Tibial nerve (tissue), 4 donors: ENCODE data around the gene OSBPL3. TPM values are rescaled to one million over a fixed set of nuclear protein-coding genes. Genes with fewer than 3 reads are reported as not detected.

Source experiments
- DNase-seq, 2 donors: peaks; one replicate each; pipeline ENCODE4 v3.0.0-alpha.2; 2019; ENCODE audit warnings: low spot score in 2 of 2
- H3K27ac ChIP-seq, 4 donors: fragments of 200-600 bp; sonication (generic) in 3 of 4; one replicate each; pipeline ENCODE4 v1.5.1; 2017 to 2019; ENCODE audit warnings: mild to moderate bottlenecking in 1 of 4
- H3K27me3 ChIP-seq, 2 donors: fragments of 200-600 bp; sonication (generic) in 1 of 2; one replicate each; pipeline versions ENCODE4 v1.5.1 to v1.6.0; 2017 to 2019
- H3K36me3 ChIP-seq, 3 donors: fragments of 200-600 bp; sonication (generic); one replicate each; pipeline ENCODE4 v1.5.1; 2018 to 2019
- H3K4me1 ChIP-seq, 4 donors: fragments of 200-600 bp; sonication (generic) in 3 of 4; one replicate each; pipeline ENCODE4 v1.5.1; 2017 to 2019
- H3K4me3 ChIP-seq, 4 donors: fragments of 200-600 bp; sonication (generic) in 3 of 4; one replicate each; pipeline ENCODE4 v1.5.1; 2017 to 2019; ENCODE audit warnings: mild to moderate bottlenecking in 1 of 4, moderate library complexity in 1 of 4
- H3K9me3 ChIP-seq, 4 donors: fragments of 200-600 bp; sonication (generic) in 3 of 4; one replicate each; pipeline ENCODE4 v1.5.1; 2017 to 2019
- CTCF ChIP-seq, 5 experiments: fragments of 200-600 bp in 3 of 5; fragments of 450-650 bp in 2 of 5; sonication (generic) in 3 of 5; IDR thresholded peaks; one replicate each; pipeline ENCODE4 v1.5.1; 2016 to 2019; ENCODE audit warnings: antibody characterized with exemption in 5 of 5, mild to moderate bottlenecking in 3 of 5, moderate library complexity in 2 of 5
- EP300 ChIP-seq, 2 donors: sonication (generic); formaldehyde crosslinking; IDR thresholded peaks; one replicate each; pipeline ENCODE4 v1.6.1; 2017; ENCODE audit warnings: antibody characterized with exemption in 2 of 2, mild to moderate bottlenecking in 1 of 2
- POLR2A ChIP-seq, 2 donors: fragments of 450-650 bp; IDR thresholded peaks; one replicate each; pipeline ENCODE4 v1.6.1; 2017; ENCODE audit warnings: antibody characterized with exemption in 2 of 2, mild to moderate bottlenecking in 2 of 2, moderate library complexity in 2 of 2
- WGBS, 2 donors: methylation state at CpG; one replicate each; pipeline ENCODE4 v1.1.5; 2018; 5-methylcytosine and 5-hydroxymethylcytosine counted together
- total RNA-seq, 4 donors: library from RNA; depleted of rRNA; stranded (reverse); fragments of >200 nt; gene quantifications; one replicate each; pipeline ENCODE4 v1.1.0, GENCODE V29; 2016

The OSBPL3 gene
- total RNA-seq, 4 donors from 2014 or later, result 1.6 to 7.3 (median 5.3) TPM

DNA sequence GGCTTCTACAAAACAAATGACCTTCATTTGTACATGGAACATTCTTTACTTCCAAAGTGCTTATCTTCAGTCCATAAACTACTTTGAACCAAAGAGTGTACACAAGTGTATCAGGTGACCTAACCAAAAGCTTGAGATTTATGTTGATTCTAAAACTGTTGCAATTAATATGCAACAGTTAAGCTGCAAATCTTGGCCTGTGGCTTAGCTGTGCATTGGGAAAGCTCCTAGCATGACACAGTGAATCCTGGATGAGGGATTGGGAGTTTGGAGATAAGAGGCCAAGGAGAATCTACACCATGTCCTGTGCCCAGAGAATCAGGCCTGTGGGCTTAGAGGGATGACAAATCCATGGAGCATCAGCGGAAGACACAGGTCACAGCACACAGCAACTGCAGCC lies 117.5 kb downstream of the OSBPL3 start:
- no peak overlapping the region for H3K27ac ChIP-seq
- no peaks in the 10 kb centered on the region for H3K9me3 ChIP-seq
- no peaks in the 10 kb centered on the region for H3K36me3 ChIP-seq
- 80 to 93% methylated on average over 1 of the region's 1 CpG for WGBS, 2 donors
- TF ChIP-seq CTCF (IDR thresholded peaks at IDR 0.05), result no peak
- no peak for TF ChIP-seq EP300 (IDR thresholded peaks at IDR 0.05)
- TF ChIP-seq POLR2A (IDR thresholded peaks at IDR 0.05), result no peak
- no peak overlapping the region for H3K4me3 ChIP-seq
- DNase-seq, result no peak
- H3K4me1 ChIP-seq, result no peaks in the 10 kb centered on the region
- H3K27me3 ChIP-seq, result no peaks in the 10 kb centered on the region

- TF ChIP-seq CTCF (IDR thresholded peaks at IDR 0.05) (no peak), POLR2A (IDR thresholded peaks at IDR 0.05) (no peak), EP300 (IDR thresholded peaks at IDR 0.05) (no peak)
- no peaks in the 10 kb centered on the region for H3K4me1 ChIP-seq
- no peaks in the 10 kb centered on the region for H3K36me3 ChIP-seq
- no peaks in the 10 kb centered on the region for H3K9me3 ChIP-seq
- no peaks in the 10 kb centered on the region for H3K27me3 ChIP-seq
- no peak overlapping the region for H3K27ac ChIP-seq
- no peak for DNase-seq
- no peak overlapping the region for H3K4me3 ChIP-seq
Measured at GRCh38 chr7:24861336-24861735, 118.6 kb downstream of the OSBPL3 start.

- TF ChIP-seq POLR2A (IDR thresholded peaks at IDR 0.05), result no peak
- no peak for TF ChIP-seq EP300 (IDR thresholded peaks at IDR 0.05)
- TF ChIP-seq CTCF (IDR thresholded peaks at IDR 0.05), result no peak
- no peak for DNase-seq
- WGBS, 2 donors, result 92 to 95% methylated on average over 2 of the region's 2 CpGs
- H3K4me1 ChIP-seq, result no peaks in the 10 kb centered on the region
- H3K27me3 ChIP-seq, result no peaks in the 10 kb centered on the region
- H3K9me3 ChIP-seq, result no peaks in the 10 kb centered on the region
- no peaks in the 10 kb centered on the region for H3K36me3 ChIP-seq
- H3K27ac ChIP-seq, result no peak overlapping the region
- H3K4me3 ChIP-seq, result no peak overlapping the region
Measured at GRCh38 chr7:24860611-24861010, 119.4 kb downstream of the OSBPL3 start.

- Histone ChIP-seq H3K4me1 (no peaks in the 10 kb centered on the region), H3K27me3 (no peaks in the 10 kb centered on the region), H3K27ac (no peak overlapping the region), H3K36me3 (no peaks in the 10 kb centered on the region), H3K9me3 (no peaks in the 10 kb centered on the region), H3K4me3 (no peak overlapping the region)
- 23 to 26% methylated on average over 4 of the region's 4 CpGs for whole genome bisulfite sequencing, 2 donors
- TF ChIP-seq POLR2A (IDR thresholded peaks at IDR 0.05), result no peak
- no peak for TF ChIP-seq EP300 (IDR thresholded peaks at IDR 0.05)
- no peak for DNase-seq
Measured at GRCh38 chr7:24858108-24858977, 121.6 kb downstream of the OSBPL3 start.

GRCh38 chr7:24857623-24858022 lies 122.4 kb downstream of the OSBPL3 start:
- Histone ChIP-seq H3K9me3 (no peaks in the 10 kb centered on the region), H3K27me3 (no peaks in the 10 kb centered on the region), H3K36me3 (no peaks in the 10 kb centered on the region), H3K27ac (no peak overlapping the region), H3K4me1 (no peaks in the 10 kb centered on the region), H3K4me3 (no peak overlapping the region)
- TF ChIP-seq EP300 (IDR thresholded peaks at IDR 0.05), result no peak
- no peak for TF ChIP-seq CTCF (IDR thresholded peaks at IDR 0.05)
- TF ChIP-seq POLR2A (IDR thresholded peaks at IDR 0.05), result no peak
- no peak for DNase-seq
